Measurements from ENCODE around the gene CAMK1D. TPM values are rescaled to one million over a fixed set of nuclear protein-coding genes. Genes with fewer than 3 reads are reported as not detected.
"Not testable (repeated sequence)": the region's sequence is repeated elsewhere in the genome, so short reads cannot be mapped to it uniquely, and the experiment has no call there.

Gene CAMK1D
- total RNA-seq, 2 experiments from 2014 or later: 3.4 to 4.2 TPM

- CTCF ChIA-PET: no interaction called here
- no peak overlapping the region for H3K27ac Mint-ChIP-seq
- POLR2A ChIA-PET: no interaction called here
- peaks cover 4% of the 10 kb centered on the region for H3K27me3 Mint-ChIP-seq (ENCODE audit: low read depth)
- H3K4me1 Mint-ChIP-seq (ENCODE audit: low read depth): peaks cover 3% of the 10 kb centered on the region
- no peaks in the 10 kb centered on the region for H3K9me3 Mint-ChIP-seq (ENCODE audit: insufficient read depth)
- DNase-seq (no peak), ATAC-seq (no peak)
- no peaks in the 10 kb centered on the region for H3K36me3 Mint-ChIP-seq (ENCODE audit: low read depth)
- H3K4me3 Mint-ChIP-seq: no peak overlapping the region
Measured at GRCh38 chr10:12844811-12845483, 495.6 kb downstream of the CAMK1D start.

- Mint-ChIP-seq H3K36me3 (ENCODE audit: low read depth) (no peaks in the 10 kb centered on the region), H3K4me1 (ENCODE audit: low read depth) (peaks cover 3% of the 10 kb centered on the region), H3K9me3 (ENCODE audit: insufficient read depth) (no peaks in the 10 kb centered on the region), H3K4me3 (no peak overlapping the region), H3K27me3 (ENCODE audit: low read depth) (peaks cover 4% of the 10 kb centered on the region), H3K27ac (no peak overlapping the region)
- ATAC-seq (no peak), DNase-seq (no peak)
- CTCF ChIA-PET: interaction anchor here (1.8 kb wide), 1 partner anchor 9 kb away, joined by 4 read pairs; no protein-coding TSS in a partner anchor
- POLR2A ChIA-PET: no interaction called here
Measured at GRCh38 chr10:12846718-12847117, 497.4 kb downstream of the CAMK1D start.

- H3K27me3 Mint-ChIP-seq (ENCODE audit: low read depth): peaks cover 4% of the 10 kb centered on the region
- no peak for DNase-seq
- H3K4me1 Mint-ChIP-seq (ENCODE audit: low read depth): peaks cover 3% of the 10 kb centered on the region
- H3K27ac Mint-ChIP-seq: no peak overlapping the region
- no peak for ATAC-seq
- CTCF ChIA-PET: interaction anchor here (1.0 to 1.8 kb wide), 2 partner anchors 8 to 10 kb away, joined by 3 to 4 read pairs; no protein-coding TSS in a partner anchor
- no peaks in the 10 kb centered on the region for H3K36me3 Mint-ChIP-seq (ENCODE audit: low read depth)
- no peaks in the 10 kb centered on the region for H3K9me3 Mint-ChIP-seq (ENCODE audit: insufficient read depth)
- POLR2A ChIA-PET: no interaction called here
- H3K4me3 Mint-ChIP-seq: no peak overlapping the region
Measured at GRCh38 chr10:12847361-12847975, 498.1 kb downstream of the CAMK1D start.

GRCh38 chr10:12848439-12849173 is 499.3 kb downstream of the CAMK1D start:
- Mint-ChIP-seq H3K27ac (no peak overlapping the region), H3K9me3 (ENCODE audit: insufficient read depth) (no peaks in the 10 kb centered on the region), H3K4me1 (ENCODE audit: low read depth) (peaks cover 3% of the 10 kb centered on the region), H3K27me3 (ENCODE audit: low read depth) (peaks cover 4% of the 10 kb centered on the region), H3K36me3 (ENCODE audit: low read depth) (no peaks in the 10 kb centered on the region), H3K4me3 (no peak overlapping the region)
- ATAC-seq (no peak), DNase-seq (no peak)
- POLR2A ChIA-PET: no interaction called here
- CTCF ChIA-PET: interaction anchor here (1.0 to 1.8 kb wide), 2 partner anchors 9 to 11 kb away, joined by 3 to 4 read pairs; no protein-coding TSS in a partner anchor

- H3K4me1 Mint-ChIP-seq (ENCODE audit: low read depth): peaks cover 3% of the 10 kb centered on the region
- DNase-seq: no peak
- no peaks in the 10 kb centered on the region for H3K36me3 Mint-ChIP-seq (ENCODE audit: low read depth)
- H3K27ac Mint-ChIP-seq: no peak overlapping the region
- POLR2A ChIA-PET: no interaction called here
- no peaks in the 10 kb centered on the region for H3K9me3 Mint-ChIP-seq (ENCODE audit: insufficient read depth)
- no peak overlapping the region for H3K4me3 Mint-ChIP-seq
- CTCF ChIA-PET: interaction anchor here (1.1 kb wide), 1 partner anchor 52 kb away, joined by 3 read pairs; no protein-coding TSS in a partner anchor
- no peak for ATAC-seq
- H3K27me3 Mint-ChIP-seq (ENCODE audit: low read depth): peaks cover 4% of the 10 kb centered on the region
Measured at GRCh38 chr10:12849319-12850181, 500.2 kb downstream of the CAMK1D start.

GRCh38 chr10:12852687-12853086 is 503.3 kb downstream of the CAMK1D start:
- Mint-ChIP-seq H3K27ac (no peak overlapping the region), H3K4me1 (ENCODE audit: low read depth) (peaks cover 3% of the 10 kb centered on the region), H3K9me3 (ENCODE audit: insufficient read depth) (no peaks in the 10 kb centered on the region), H3K4me3 (no peak overlapping the region), H3K27me3 (ENCODE audit: low read depth) (no peaks in the 10 kb centered on the region), H3K36me3 (ENCODE audit: low read depth) (no peaks in the 10 kb centered on the region)
- ChIA-PET CTCF (no interaction called here), POLR2A (no interaction called here)
- DNase-seq: no peak
- no peak for ATAC-seq

GRCh38 chr10:12854988-12855387 is 505.6 kb downstream of the CAMK1D start:
- no peaks in the 10 kb centered on the region for H3K4me1 Mint-ChIP-seq (ENCODE audit: low read depth)
- H3K36me3 Mint-ChIP-seq (ENCODE audit: low read depth): no peaks in the 10 kb centered on the region
- ChIA-PET POLR2A (no interaction called here), CTCF (no interaction called here)
- DNase-seq (no peak), ATAC-seq (no peak)
- H3K27me3 Mint-ChIP-seq (ENCODE audit: low read depth): peaks cover 8% of the 10 kb centered on the region
- no peaks in the 10 kb centered on the region for H3K9me3 Mint-ChIP-seq (ENCODE audit: insufficient read depth)
- H3K27ac Mint-ChIP-seq: no peak overlapping the region
- no peak overlapping the region for H3K4me3 Mint-ChIP-seq

GRCh38 chr10:12862459-12862858 is 513.1 kb downstream of the CAMK1D start:
- Mint-ChIP-seq H3K36me3 (ENCODE audit: low read depth) (no peaks in the 10 kb centered on the region), H3K9me3 (ENCODE audit: insufficient read depth) (no peaks in the 10 kb centered on the region), H3K27ac (no peak overlapping the region), H3K4me1 (ENCODE audit: low read depth) (no peaks in the 10 kb centered on the region), H3K27me3 (ENCODE audit: low read depth) (peaks cover 15% of the 10 kb centered on the region), H3K4me3 (no peak overlapping the region)
- no peak for DNase-seq
- POLR2A ChIA-PET: no interaction called here
- ATAC-seq: no peak
- CTCF ChIA-PET: no interaction called here

- H3K9me3 Mint-ChIP-seq (ENCODE audit: insufficient read depth); H3K4me1 Mint-ChIP-seq (ENCODE audit: low read depth); H3K27ac Mint-ChIP-seq; H3K4me3 Mint-ChIP-seq; DNase-seq; POLR2A ChIA-PET; CTCF ChIA-PET; H3K27me3 Mint-ChIP-seq (ENCODE audit: low read depth); H3K36me3 Mint-ChIP-seq (ENCODE audit: low read depth); ATAC-seq: not testable (repeated sequence)
Measured at GRCh38 chr10:12865515-12865914, 516.2 kb downstream of the CAMK1D start.

- no peaks in the 10 kb centered on the region for H3K36me3 Mint-ChIP-seq (ENCODE audit: low read depth)
- H3K4me1 Mint-ChIP-seq (ENCODE audit: low read depth): no peaks in the 10 kb centered on the region
- H3K9me3 Mint-ChIP-seq (ENCODE audit: insufficient read depth): no peaks in the 10 kb centered on the region
- H3K4me3 Mint-ChIP-seq: no peak overlapping the region
- H3K27ac Mint-ChIP-seq: no peak overlapping the region
- H3K27me3 Mint-ChIP-seq (ENCODE audit: low read depth): no peaks in the 10 kb centered on the region
- ATAC-seq (no peak), DNase-seq (no peak)
- ChIA-PET POLR2A (no interaction called here), CTCF (interaction anchor here (1.4 kb wide), 1 partner anchor 158 kb away, joined by 3 read pairs; no protein-coding TSS in a partner anchor)
Measured at GRCh38 chr10:12868229-12868628, 518.9 kb downstream of the CAMK1D start.

- no peak for ATAC-seq
- Mint-ChIP-seq H3K36me3 (ENCODE audit: low read depth) (no peaks in the 10 kb centered on the region), H3K27ac (no peak overlapping the region), H3K27me3 (ENCODE audit: low read depth) (no peaks in the 10 kb centered on the region), H3K4me3 (no peak overlapping the region), H3K4me1 (ENCODE audit: low read depth) (no peaks in the 10 kb centered on the region), H3K9me3 (ENCODE audit: insufficient read depth) (no peaks in the 10 kb centered on the region)
- ChIA-PET CTCF (no interaction called here), POLR2A (no interaction called here)
- DNase-seq: no peak
Measured at GRCh38 chr10:12869427-12869826, 520.1 kb downstream of the CAMK1D start.

All from activated CD8-positive, alpha-beta T cell treated with anti-CD3 and anti-CD28 coated beads, Interleukin-2, amount 10 ng/mL, durations not matched to agents 7 days and 5 days (primary cell).